H1 (cell line): ENCODE measurements around the gene ADGRL3. TPM values are rescaled to one million over a fixed set of nuclear protein-coding genes. Genes with fewer than 3 reads are reported as not detected.

Experiments
- CTCF ChIA-PET: fragments of 300-600 bp; sonication (Branson Sonifier 250); formaldehyde crosslinking; loops from one replicate; lab custom pipeline; 2021; ENCODE audit not compliant: partially characterized antibody; lab: Charles Lee
- POLR2A ChIA-PET: fragments of 300-600 bp; sonication (Branson Sonifier 250); formaldehyde crosslinking; loops from one replicate; lab custom pipeline; 2021; ENCODE audit warnings: inconsistent platforms; ENCODE audit not compliant: partially characterized antibody; lab: Charles Lee
- DNase-seq, 2 experiments: peaks; one replicate each; pipeline versions ENCODE4 v3.0.0 to v3.0.0-alpha.2; 2010 to 2022; ENCODE audit warnings: low spot score in 2 of 2, low read depth in 1 of 2, mixed read lengths in 1 of 2
- FAIRE-seq: peaks from 2 replicates; lab custom pipeline; 2011; peaks lifted over from hg19 to GRCh38; lab: Jason Lieb, UNC
- H2AFZ ChIP-seq: 2 replicates; pipeline ENCODE4 v1.8.1; 2012; ENCODE audit warnings: low read length, inconsistent platforms
- H2AK5ac ChIP-seq: 2 replicates; pipeline ENCODE4 v1.6.1; 2013; ENCODE audit warnings: low read depth, low read length
- H2BK120ac ChIP-seq: replicated peaks from 2 replicates; pipeline ENCODE3; 2013; ENCODE audit warnings: low read depth, low read length, inconsistent platforms
- H2BK12ac ChIP-seq: 2 replicates; pipeline ENCODE4 v1.6.1; 2013; ENCODE audit warnings: low read depth, low read length
- H2BK15ac ChIP-seq: 2 replicates; pipeline ENCODE4 v1.6.1; 2013; ENCODE audit warnings: low read length
- H2BK20ac ChIP-seq: 2 replicates; pipeline ENCODE4 v1.6.1; 2013; ENCODE audit warnings: low read length
- H2BK5ac ChIP-seq: 2 replicates; pipeline ENCODE4 v1.6.1; 2013; ENCODE audit warnings: low read depth, low read length
- H3K14ac ChIP-seq: 2 replicates; pipeline ENCODE4 v1.6.1; 2013; ENCODE audit warnings: inconsistent platforms; ENCODE audit not compliant: insufficient read length
- H3K18ac ChIP-seq: 2 replicates; pipeline ENCODE4 v1.6.1; 2013; ENCODE audit warnings: low read length; ENCODE audit errors: extremely low read depth
- H3K23ac ChIP-seq: 2 replicates; pipeline ENCODE4 v1.6.1; 2013; ENCODE audit warnings: inconsistent platforms; ENCODE audit not compliant: insufficient read length
- H3K23me2 ChIP-seq: 2 replicates; pipeline ENCODE4 v1.6.1; 2013; ENCODE audit warnings: low read depth, low read length
- H3K27ac ChIP-seq: 2 replicates; pipeline ENCODE4 v1.6.1; 2011; ENCODE audit warnings: low read depth, low read length, inconsistent platforms
- H3K27me3 ChIP-seq, 4 experiments: replicated peaks in 1 of 4; 1 replicate in 1 of 4; 2 replicates in 3 of 4; pipeline versions ENCODE4 v1.6.1 to v1.8.1; 2011 to 2013; ENCODE audit warnings: low read length in 3 of 4, mild to moderate bottlenecking in 3 of 4, inconsistent platforms in 2 of 4, mixed read lengths in 2 of 4, moderate library complexity in 1 of 4; ENCODE audit not compliant: control insufficient read depth in 3 of 4, insufficient read depth in 3 of 4; ENCODE audit errors: extremely low read depth in 1 of 4
- H3K36me3 ChIP-seq, 4 experiments: 2 replicates each; pipeline versions ENCODE4 v1.6.1 to v1.8.1; 2011 to 2013; ENCODE audit warnings: mild to moderate bottlenecking in 4 of 4, low read length in 3 of 4, moderate library complexity in 2 of 4, control low read depth in 1 of 4, inconsistent platforms in 1 of 4; ENCODE audit not compliant: insufficient read depth in 4 of 4, control insufficient read depth in 2 of 4
- H3K4ac ChIP-seq: replicated peaks from 2 replicates; pipeline ENCODE3; 2013; ENCODE audit warnings: low read length, low read depth, mixed read lengths, inconsistent platforms; ENCODE audit not compliant: insufficient read length
- H3K4me1 ChIP-seq, 4 experiments: replicated peaks in 1 of 4; 1 replicate in 1 of 4; 2 replicates in 3 of 4; pipeline versions ENCODE4 v1.6.1 to v1.8.1; 2011 to 2013; ENCODE audit warnings: low read length in 3 of 4, inconsistent platforms in 2 of 4, mixed read lengths in 1 of 4; ENCODE audit not compliant: insufficient read depth in 4 of 4, control insufficient read depth in 3 of 4
- H3K4me2 ChIP-seq, 2 experiments: 2 replicates each; pipeline versions ENCODE4 v1.6.1 to v1.8.1; 2011 to 2013; ENCODE audit warnings: low read depth in 2 of 2, low read length in 2 of 2, control low read depth in 1 of 2, inconsistent platforms in 1 of 2, mild to moderate bottlenecking in 1 of 2; ENCODE audit not compliant: insufficient read depth in 1 of 2
- H3K4me3 ChIP-seq, 4 experiments: fragments of 200-600, 300-600 bp in 1 of 4; sonication (generic), shearing (Covaris generic), sonication (Bioruptor Twin) in 1 of 4; 2 replicates each; pipeline versions ENCODE4 v1.5.1 to v1.8.1; 2011 to 2016; ENCODE audit warnings: low read length in 4 of 4, low read depth in 3 of 4, control low read depth in 2 of 4, inconsistent platforms in 2 of 4, mild to moderate bottlenecking in 2 of 4, mixed read lengths in 1 of 4, moderate library complexity in 1 of 4; ENCODE audit not compliant: insufficient read depth in 2 of 4; ENCODE audit errors: extremely low read depth in 1 of 4
- H3K56ac ChIP-seq: replicated peaks from 2 replicates; pipeline ENCODE3; 2013; ENCODE audit warnings: low read depth, mild to moderate bottlenecking, mixed read lengths, low read length, inconsistent platforms; ENCODE audit not compliant: insufficient read length
- H3K79me1 ChIP-seq: 2 replicates; pipeline ENCODE4 v1.6.1; 2013; ENCODE audit warnings: low read depth, low read length, control low read depth
- H3K79me2 ChIP-seq, 2 experiments: 2 replicates each; pipeline versions ENCODE4 v1.6.1 to v1.8.1; 2012 to 2013; ENCODE audit warnings: low read length in 2 of 2, mild to moderate bottlenecking in 2 of 2, inconsistent platforms in 1 of 2; ENCODE audit not compliant: insufficient read depth in 2 of 2, control insufficient read depth in 1 of 2
- H3K9ac ChIP-seq, 4 experiments: replicated peaks in 1 of 4; 1 replicate in 1 of 4; 2 replicates in 3 of 4; pipeline versions ENCODE4 v1.6.1 to v1.8.1; 2011 to 2013; ENCODE audit warnings: low read depth in 3 of 4, low read length in 3 of 4, control low read depth in 2 of 4, mild to moderate bottlenecking in 2 of 4, moderate library complexity in 2 of 4, inconsistent platforms in 1 of 4; ENCODE audit errors: extremely low read depth in 1 of 4
- H3K9me3 ChIP-seq, 2 experiments: 2 replicates each; pipeline versions ENCODE4 v1.6.1 to v1.8.1; 2012 to 2013; ENCODE audit warnings: mild to moderate bottlenecking in 2 of 2, moderate library complexity in 2 of 2, control low read depth in 1 of 2, inconsistent platforms in 1 of 2, low read depth in 1 of 2, low read length in 1 of 2, mixed read lengths in 1 of 2; ENCODE audit not compliant: insufficient read depth in 2 of 2
- H4K20me1 ChIP-seq, 2 experiments: replicated peaks in 1 of 2; 2 replicates each; pipeline versions ENCODE3 to v1.8.1; 2011 to 2013; ENCODE audit warnings: inconsistent platforms in 2 of 2, low read length in 2 of 2, mild to moderate bottlenecking in 1 of 2; ENCODE audit not compliant: insufficient read depth in 2 of 2, control insufficient read depth in 1 of 2
- H4K5ac ChIP-seq: 2 replicates; pipeline ENCODE4 v1.6.1; 2013; ENCODE audit warnings: low read length, low read depth, mixed read lengths, inconsistent platforms; ENCODE audit not compliant: insufficient read length
- H4K8ac ChIP-seq: 2 replicates; pipeline ENCODE4 v1.8.0; 2013; ENCODE audit warnings: mild to moderate bottlenecking, moderate library complexity, low read length, inconsistent platforms; ENCODE audit not compliant: insufficient read depth; ENCODE audit errors: extremely low read depth
- H4K91ac ChIP-seq: replicated peaks from 2 replicates; pipeline ENCODE3; 2013; ENCODE audit warnings: low read length, mixed read lengths, inconsistent platforms; ENCODE audit not compliant: insufficient read length
- CHD1 ChIP-seq: IDR thresholded peaks from 2 replicates; pipeline ENCODE4 v1.6.1; 2012; ENCODE audit warnings: low read depth, low read length, improper control_type of control experiment
- CHD2 ChIP-seq: IDR thresholded peaks from 2 replicates; pipeline ENCODE4 v1.6.1; 2012; ENCODE audit warnings: low read length, improper control_type of control experiment
- TAF1 ChIP-seq: IDR thresholded peaks from 2 replicates; pipeline ENCODE4 v1.6.1; 2011; ENCODE audit warnings: mild to moderate bottlenecking, low read depth, low read length
- WGBS, 2 experiments: shearing (Covaris generic) in 1 of 2; methylation state at CpG; one replicate each; pipeline versions ENCODE4 v1.1.6 to v1.1.7; 2013 to 2015; ENCODE audit warnings: low lambda C conversion rate in 2 of 2, mixed read lengths in 2 of 2, inconsistent platforms in 1 of 2, low coverage in 1 of 2, missing lambda C conversion rate in 1 of 2; ENCODE audit not compliant: insufficient replicate concordance in 2 of 2, insufficient coverage in 1 of 2, insufficient read length in 1 of 2; ENCODE audit errors: extremely low coverage in 1 of 2, missing lambda C conversion rate in 1 of 2; 5-methylcytosine and 5-hydroxymethylcytosine counted together
- polyA plus RNA-seq, 7 experiments: library from polyadenylated mRNA; depleted of rRNA in 3 of 7; stranded (reverse) in 5 of 7; unstranded in 2 of 7; fragments of >200 nt in 5 of 7; fragments of 200-250 nt in 2 of 7; gene quantifications; 1 replicate in 5 of 7; 2 replicates in 1 of 7; 4 replicates in 1 of 7; pipeline versions ENCODE4 v1.2.1 to v1.2.3, GENCODE V29; 2011 to 2013; ENCODE audit warnings: missing spikeins in 2 of 7, mixed read lengths in 2 of 7
- total RNA-seq: library from RNA; stranded (reverse); fragmentation: NEBNext Ultra II Directional; extraction: Animal tissue kit (Norgen Biotek cat#: 25700); gene quantifications from 2 replicates; pipeline ENCODE4 v1.2.1, GENCODE V29; 2021

ADGRL3 gene
- total and polyA plus RNA-seq, 2 of the 8 experiments (the other 6 are each of a cell fraction or from before 2014, with no cell fraction given): 6.6 to 13.0 TPM

GRCh38 chr4:61740886-61741285 lies 540.8 kb downstream of the ADGRL3 start:
- FAIRE-seq (peak; percentile 19), DNase-seq (no peak)
- Histone ChIP-seq H3K4ac (no peak overlapping the region), H4K5ac (no peak overlapping the region), H2BK12ac (no peak overlapping the region), H3K79me2 (no peaks in the 10 kb centered on the region; a peak in 2 of 4 replicates), H3K27ac (no peak overlapping the region), H3K4me2 (no peak overlapping the region), H2BK120ac (no peak overlapping the region), H3K14ac (no peak overlapping the region), H3K23me2 (no peaks in the 10 kb centered on the region), H4K20me1 (peaks cover 0 to 2% of the 10 kb centered on the region in 2 experiments), H4K91ac (no peak overlapping the region), H4K8ac (no peak overlapping the region), H3K23ac (no peak overlapping the region), H3K56ac (no peak overlapping the region), H2AK5ac (no peak overlapping the region), H2AFZ (no peak overlapping the region), H3K4me3 (no peak overlapping the region), H2BK20ac (no peak overlapping the region), H3K9me3 (peaks cover 13 to 20% of the 10 kb centered on the region in 2 experiments), H3K4me1 (peaks cover 0 to 5% (median 2%) of the 10 kb centered on the region in 4 experiments; a peak in 2 of 7 replicates), H3K9ac (no peak overlapping the region), H3K27me3 (no peaks in the 10 kb centered on the region), H3K18ac (no peak overlapping the region), H2BK15ac (no peak overlapping the region), H3K79me1 (no peaks in the 10 kb centered on the region), H3K36me3 (peaks cover 4 to 72% (median 41%) of the 10 kb centered on the region in 4 experiments; a peak in 6 of 8 replicates), H2BK5ac (no peak overlapping the region; the same call in 1 of the 2 replicates)
- TF ChIP-seq TAF1 (no peak), CHD1 (no peak), CHD2 (no peak)
- ChIA-PET CTCF (interaction anchor here (0.6 to 1.7 kb wide), 11 partner anchors 10 to 447 kb away, joined by 3 to 7 read pairs (median 3); no protein-coding TSS in a partner anchor), POLR2A (interaction anchor here (0.5 to 2.9 kb wide), 4 partner anchors 9 to 56 kb away, joined by 3 to 14 read pairs (median 5); no protein-coding TSS in a partner anchor)
- WGBS, 2 experiments: 73% methylated on average over 4 of the region's 4 CpGs; no CpG with 5 or more reads in 1 of the 2 experiments
